Measurements from ENCODE around the gene DDHD1.
"Not testable (repeated sequence)": the region's sequence is repeated elsewhere in the genome, so short reads cannot be mapped to it uniquely, and the experiment has no call there.

Gene DDHD1

GRCh38 chr14:53151523-53152183 lies 1.5 kb downstream of the DDHD1 start:
- H3K9ac ChIP-seq (ENCODE audit: low read length): peak overlapping the region; percentile 37
- H3K27me3 ChIP-seq (ENCODE audit: control insufficient read depth, insufficient read depth, low read length): peaks cover 15% of the 10 kb centered on the region
- no peaks in the 10 kb centered on the region for H3K9me3 ChIP-seq (ENCODE audit: control insufficient read depth, low read depth, low read length)
- H3K4me1 ChIP-seq (ENCODE audit: control insufficient read depth, low read depth, low read length): peaks cover 17% of the 10 kb centered on the region
- peak overlapping the region; percentile 80 for H3K4me3 ChIP-seq (ENCODE audit: low read length)
- no peaks in the 10 kb centered on the region for H3K36me3 ChIP-seq (ENCODE audit: control insufficient read depth, low read depth, low read length)
- H3K27ac ChIP-seq (ENCODE audit: low read length): no peak overlapping the region

GRCh38 chr14:53149668-53150316 lies 3.3 kb downstream of the DDHD1 start:
- Histone ChIP-seq H3K9ac (ENCODE audit: low read length) (no peak overlapping the region), H3K27me3 (ENCODE audit: control insufficient read depth, insufficient read depth, low read length) (peaks cover 15% of the 10 kb centered on the region), H3K4me3 (ENCODE audit: low read length) (no peak overlapping the region), H3K27ac (ENCODE audit: low read length) (no peak overlapping the region), H3K4me1 (ENCODE audit: control insufficient read depth, low read depth, low read length) (peaks cover 17% of the 10 kb centered on the region), H3K36me3 (ENCODE audit: control insufficient read depth, low read depth, low read length) (no peaks in the 10 kb centered on the region), H3K9me3 (ENCODE audit: control insufficient read depth, low read depth, low read length) (no peaks in the 10 kb centered on the region)

- no peaks in the 10 kb centered on the region for H3K36me3 ChIP-seq (ENCODE audit: control insufficient read depth, low read depth, low read length)
- peaks cover 15% of the 10 kb centered on the region for H3K27me3 ChIP-seq (ENCODE audit: control insufficient read depth, insufficient read depth, low read length)
- H3K9me3 ChIP-seq (ENCODE audit: control insufficient read depth, low read depth, low read length): no peaks in the 10 kb centered on the region
- no peak overlapping the region for H3K9ac ChIP-seq (ENCODE audit: low read length)
- H3K4me1 ChIP-seq (ENCODE audit: control insufficient read depth, low read depth, low read length): peaks cover 16% of the 10 kb centered on the region
- no peak overlapping the region for H3K4me3 ChIP-seq (ENCODE audit: low read length)
- no peak overlapping the region for H3K27ac ChIP-seq (ENCODE audit: low read length)
Observed at GRCh38 chr14:53148671-53149070, 4.5 kb downstream of the DDHD1 start.

- Histone ChIP-seq H3K27ac (ENCODE audit: low read length) (no peak overlapping the region), H3K36me3 (ENCODE audit: control insufficient read depth, low read depth, low read length) (no peaks in the 10 kb centered on the region), H3K9ac (ENCODE audit: low read length) (no peak overlapping the region), H3K27me3 (ENCODE audit: control insufficient read depth, insufficient read depth, low read length) (peaks cover 15% of the 10 kb centered on the region), H3K4me1 (ENCODE audit: control insufficient read depth, low read depth, low read length) (peaks cover 12% of the 10 kb centered on the region), H3K9me3 (ENCODE audit: control insufficient read depth, low read depth, low read length) (no peaks in the 10 kb centered on the region), H3K4me3 (ENCODE audit: low read length) (no peak overlapping the region)
Observed at GRCh38 chr14:53147893-53148292, 5.2 kb downstream of the DDHD1 start.

GRCh38 chr14:53147208-53147607 lies 5.9 kb downstream of the DDHD1 start:
- Histone ChIP-seq H3K9me3 (ENCODE audit: control insufficient read depth, low read depth, low read length) (no peaks in the 10 kb centered on the region), H3K4me1 (ENCODE audit: control insufficient read depth, low read depth, low read length) (peaks cover 12% of the 10 kb centered on the region), H3K9ac (ENCODE audit: low read length) (no peak overlapping the region), H3K4me3 (ENCODE audit: low read length) (no peak overlapping the region), H3K36me3 (ENCODE audit: control insufficient read depth, low read depth, low read length) (no peaks in the 10 kb centered on the region), H3K27me3 (ENCODE audit: control insufficient read depth, insufficient read depth, low read length) (peaks cover 14% of the 10 kb centered on the region), H3K27ac (ENCODE audit: low read length) (no peak overlapping the region)

- Histone ChIP-seq H3K36me3 (ENCODE audit: control insufficient read depth, low read depth, low read length) (no peaks in the 10 kb centered on the region), H3K27ac (ENCODE audit: low read length) (no peak overlapping the region), H3K9ac (ENCODE audit: low read length) (no peak overlapping the region), H3K4me3 (ENCODE audit: low read length) (no peak overlapping the region), H3K27me3 (ENCODE audit: control insufficient read depth, insufficient read depth, low read length) (peaks cover 10% of the 10 kb centered on the region), H3K4me1 (ENCODE audit: control insufficient read depth, low read depth, low read length) (peaks cover 12% of the 10 kb centered on the region), H3K9me3 (ENCODE audit: control insufficient read depth, low read depth, low read length) (no peaks in the 10 kb centered on the region)
Observed at GRCh38 chr14:53146739-53147138, 6.4 kb downstream of the DDHD1 start.

GRCh38 chr14:53144244-53144643 lies 8.9 kb downstream of the DDHD1 start:
- no peak overlapping the region for H3K4me3 ChIP-seq (ENCODE audit: low read length)

GRCh38 chr14:53140585-53140984 lies 12.5 kb downstream of the DDHD1 start:
- Histone ChIP-seq H3K4me3 (ENCODE audit: low read length) (no peak overlapping the region), H3K4me1 (ENCODE audit: control insufficient read depth, low read depth, low read length) (no peaks in the 10 kb centered on the region), H3K9me3 (ENCODE audit: control insufficient read depth, low read depth, low read length) (peaks cover 10% of the 10 kb centered on the region), H3K9ac (ENCODE audit: low read length) (no peak overlapping the region), H3K27ac (ENCODE audit: low read length) (no peak overlapping the region), H3K36me3 (ENCODE audit: control insufficient read depth, low read depth, low read length) (no peaks in the 10 kb centered on the region), H3K27me3 (ENCODE audit: control insufficient read depth, insufficient read depth, low read length) (no peaks in the 10 kb centered on the region)

More at GRCh38 chr14:53144244-53144643, 8.9 kb downstream of the DDHD1 start:
- H3K9ac ChIP-seq (ENCODE audit: low read length): no peak overlapping the region
- no peaks in the 10 kb centered on the region for H3K4me1 ChIP-seq (ENCODE audit: control insufficient read depth, low read depth, low read length)
- no peak overlapping the region for H3K27ac ChIP-seq (ENCODE audit: low read length)
- H3K9me3 ChIP-seq (ENCODE audit: control insufficient read depth, low read depth, low read length): peaks cover 10% of the 10 kb centered on the region
- H3K27me3 ChIP-seq (ENCODE audit: control insufficient read depth, insufficient read depth, low read length): no peaks in the 10 kb centered on the region
- H3K36me3 ChIP-seq (ENCODE audit: control insufficient read depth, low read depth, low read length): no peaks in the 10 kb centered on the region

- Histone ChIP-seq H3K4me1 (ENCODE audit: control insufficient read depth, low read depth, low read length) (no peaks in the 10 kb centered on the region), H3K4me3 (ENCODE audit: low read length) (no peak overlapping the region), H3K9ac (ENCODE audit: low read length) (no peak overlapping the region), H3K9me3 (ENCODE audit: control insufficient read depth, low read depth, low read length) (peaks cover 10% of the 10 kb centered on the region), H3K27ac (ENCODE audit: low read length) (no peak overlapping the region), H3K36me3 (ENCODE audit: control insufficient read depth, low read depth, low read length) (no peaks in the 10 kb centered on the region), H3K27me3 (ENCODE audit: control insufficient read depth, insufficient read depth, low read length) (no peaks in the 10 kb centered on the region)
Observed at GRCh38 chr14:53137568-53138203, 15.4 kb downstream of the DDHD1 start.

- H3K36me3 ChIP-seq (ENCODE audit: control insufficient read depth, low read depth, low read length); H3K4me3 ChIP-seq (ENCODE audit: low read length); H3K9me3 ChIP-seq (ENCODE audit: control insufficient read depth, low read depth, low read length); H3K9ac ChIP-seq (ENCODE audit: low read length); H3K27me3 ChIP-seq (ENCODE audit: control insufficient read depth, insufficient read depth, low read length); H3K27ac ChIP-seq (ENCODE audit: low read length); H3K4me1 ChIP-seq (ENCODE audit: control insufficient read depth, low read depth, low read length): not testable (repeated sequence)
Observed at GRCh38 chr14:53130491-53130890, 22.6 kb downstream of the DDHD1 start.

GRCh38 chr14:53128303-53129028 lies 24.7 kb downstream of the DDHD1 start:
- Histone ChIP-seq H3K9ac (ENCODE audit: low read length) (no peak overlapping the region), H3K36me3 (ENCODE audit: control insufficient read depth, low read depth, low read length) (no peaks in the 10 kb centered on the region), H3K27ac (ENCODE audit: low read length) (no peak overlapping the region), H3K4me1 (ENCODE audit: control insufficient read depth, low read depth, low read length) (no peaks in the 10 kb centered on the region), H3K4me3 (ENCODE audit: low read length) (no peak overlapping the region), H3K9me3 (ENCODE audit: control insufficient read depth, low read depth, low read length) (no peaks in the 10 kb centered on the region), H3K27me3 (ENCODE audit: control insufficient read depth, insufficient read depth, low read length) (no peaks in the 10 kb centered on the region)

Measured in iPS-18a (cell line).